ENCODE measurements around the gene KIF2A.
A peak's percentile ranks its signal among the peaks of the same experiment; 100 is the strongest.

KIF2A gene

DNA sequence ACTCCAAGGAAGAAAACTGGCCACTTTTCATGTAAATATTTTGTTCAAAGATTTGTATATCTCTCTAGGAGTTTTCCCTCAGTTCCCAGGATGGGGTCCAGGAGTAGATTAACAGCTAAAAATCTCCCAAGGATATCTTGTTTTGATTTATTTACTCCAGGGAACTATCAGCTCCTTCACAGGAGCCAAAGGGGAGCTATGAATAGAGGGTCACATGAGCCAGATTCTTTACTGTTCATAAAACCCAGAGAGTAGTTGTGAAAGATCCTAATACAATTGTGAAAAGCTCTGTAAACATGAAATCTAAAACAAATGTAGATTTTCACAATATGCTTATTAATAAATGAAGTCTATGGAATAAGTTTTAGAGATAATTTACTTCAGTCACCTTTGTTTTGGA lies 80.8 kb downstream of the KIF2A start:
- no peak for DNase-seq

GRCh38 chr5:62395210-62395950 lies 89.4 kb downstream of the KIF2A start:
- DNase-seq = no peak

DNA sequence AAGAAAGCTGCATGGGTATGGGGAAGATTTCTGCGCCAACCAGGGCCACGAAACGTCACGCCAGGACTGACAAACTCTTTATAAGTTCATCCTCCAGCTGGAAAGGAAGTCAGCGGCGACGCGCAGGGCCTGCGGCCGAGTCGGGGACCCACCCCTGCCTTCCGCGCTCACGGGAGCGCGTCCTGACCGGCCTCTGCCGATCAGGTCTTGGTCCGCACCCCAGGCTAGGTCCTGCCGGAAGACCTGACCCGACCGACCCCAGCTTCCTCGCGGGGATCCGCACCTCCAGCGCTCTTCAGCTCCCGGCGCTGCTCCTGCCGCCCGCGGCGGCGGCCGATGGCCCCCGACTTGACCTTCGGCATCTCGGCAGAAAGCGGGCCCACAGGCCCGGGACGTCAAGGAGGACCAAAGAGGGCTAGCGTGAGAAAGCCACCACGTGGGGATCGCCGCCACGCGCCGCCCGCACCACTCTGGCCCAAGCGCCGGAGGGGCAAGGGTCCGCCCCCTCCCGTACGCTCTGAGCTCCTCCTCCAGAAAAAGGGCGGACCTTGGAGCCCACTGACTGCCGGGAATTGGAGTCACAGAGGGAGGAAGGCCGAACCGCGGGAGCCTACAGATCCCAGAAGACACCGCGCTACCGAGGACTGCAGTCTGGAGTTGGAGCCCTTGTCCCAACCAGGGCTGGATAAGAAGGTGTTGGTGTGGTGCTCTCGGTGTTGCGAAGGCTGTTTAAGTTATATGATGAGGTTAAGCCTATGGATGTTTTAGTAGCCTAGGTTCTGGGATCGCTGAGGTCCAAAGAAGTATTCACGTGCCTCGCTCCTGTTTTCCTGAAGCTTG lies 97.6 kb downstream of the KIF2A start, which contains the start of gene DIMT1:
Gene DIMT1 (minus strand): TSS at position 495 of the 840 bp plus-strand sequence. CDS start 133 bp downstream, at position 362.
- DNase-seq = peak; percentile 91

DNA sequence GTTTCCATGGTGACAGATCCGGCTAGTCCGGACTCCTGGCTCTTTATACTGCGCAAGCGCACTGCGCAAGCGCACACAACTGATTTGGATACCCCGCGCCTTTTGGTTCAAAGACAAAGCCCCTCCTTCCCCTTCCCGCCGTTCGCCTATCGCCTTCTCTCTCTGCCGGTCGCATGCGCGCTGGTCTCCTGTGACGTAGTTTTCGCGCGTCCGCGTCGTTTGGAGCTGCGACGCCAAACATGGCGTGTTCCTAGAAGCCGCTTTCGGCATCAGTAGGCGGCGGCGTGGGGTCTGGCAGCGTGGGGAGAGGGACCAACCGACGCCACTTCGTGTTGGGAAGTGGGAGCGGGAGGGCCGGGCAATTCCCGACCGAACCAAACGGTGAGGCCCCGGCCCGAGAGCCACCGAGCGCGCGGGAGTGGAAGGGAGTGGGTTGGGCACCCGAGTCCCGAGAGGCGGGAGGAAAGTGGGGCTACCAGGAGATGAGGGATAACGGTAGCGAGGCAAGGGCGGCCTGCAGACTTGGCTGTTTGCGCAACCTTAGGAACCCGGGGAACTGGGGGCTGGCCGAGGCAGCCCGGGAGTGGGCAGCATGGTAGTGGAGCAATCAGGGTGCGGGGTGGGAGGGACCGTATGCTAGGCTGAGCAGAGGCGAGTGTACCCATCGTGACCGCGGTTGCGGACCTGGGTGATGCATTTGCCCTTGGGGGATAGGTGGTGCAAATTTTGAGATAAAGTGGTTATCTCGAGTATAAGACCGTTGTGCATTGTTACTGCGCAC lies 106.7 kb downstream of the KIF2A start, which contains the start of gene IPO11:
Gene IPO11 (plus strand): TSS at position 215 of the 781 bp plus-strand sequence. CDS start 24,517 bp downstream, outside the sequence.
- peak; percentile 98 for DNase-seq

- DNase-seq = no peak
These were observed 107.7 kb downstream of the KIF2A start for GRCh38 chr5:62413711-62414110.

- no peak for DNase-seq
These were observed 112.6 kb downstream of the KIF2A start for GRCh38 chr5:62418462-62419076.

DNA sequence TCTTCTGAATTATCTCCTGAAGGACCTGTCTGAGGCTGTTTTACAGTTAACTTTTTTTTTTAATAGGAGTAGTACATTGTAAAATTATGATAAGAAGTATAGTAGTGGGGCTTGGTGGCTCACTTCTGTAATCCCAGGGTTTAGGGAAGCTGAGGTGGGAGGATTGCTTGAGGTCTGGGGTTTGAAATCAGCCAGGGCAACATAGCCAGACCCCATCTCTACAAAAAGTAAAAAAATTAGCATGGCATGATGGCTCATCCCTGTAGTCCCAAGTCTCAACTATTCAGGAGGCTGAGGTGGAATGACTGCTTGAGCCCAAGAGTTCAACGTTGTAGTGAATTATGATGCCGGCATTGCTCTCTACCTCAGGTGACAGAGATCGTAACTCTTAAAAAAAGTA lies 113.6 kb downstream of the KIF2A start:
- no peak for DNase-seq

GRCh38 chr5:62421414-62421813 lies 115.4 kb downstream of the KIF2A start:
- no peak for DNase-seq

- DNase-seq = no peak
These were observed 118.8 kb downstream of the KIF2A start for GRCh38 chr5:62424763-62425162.

DNA sequence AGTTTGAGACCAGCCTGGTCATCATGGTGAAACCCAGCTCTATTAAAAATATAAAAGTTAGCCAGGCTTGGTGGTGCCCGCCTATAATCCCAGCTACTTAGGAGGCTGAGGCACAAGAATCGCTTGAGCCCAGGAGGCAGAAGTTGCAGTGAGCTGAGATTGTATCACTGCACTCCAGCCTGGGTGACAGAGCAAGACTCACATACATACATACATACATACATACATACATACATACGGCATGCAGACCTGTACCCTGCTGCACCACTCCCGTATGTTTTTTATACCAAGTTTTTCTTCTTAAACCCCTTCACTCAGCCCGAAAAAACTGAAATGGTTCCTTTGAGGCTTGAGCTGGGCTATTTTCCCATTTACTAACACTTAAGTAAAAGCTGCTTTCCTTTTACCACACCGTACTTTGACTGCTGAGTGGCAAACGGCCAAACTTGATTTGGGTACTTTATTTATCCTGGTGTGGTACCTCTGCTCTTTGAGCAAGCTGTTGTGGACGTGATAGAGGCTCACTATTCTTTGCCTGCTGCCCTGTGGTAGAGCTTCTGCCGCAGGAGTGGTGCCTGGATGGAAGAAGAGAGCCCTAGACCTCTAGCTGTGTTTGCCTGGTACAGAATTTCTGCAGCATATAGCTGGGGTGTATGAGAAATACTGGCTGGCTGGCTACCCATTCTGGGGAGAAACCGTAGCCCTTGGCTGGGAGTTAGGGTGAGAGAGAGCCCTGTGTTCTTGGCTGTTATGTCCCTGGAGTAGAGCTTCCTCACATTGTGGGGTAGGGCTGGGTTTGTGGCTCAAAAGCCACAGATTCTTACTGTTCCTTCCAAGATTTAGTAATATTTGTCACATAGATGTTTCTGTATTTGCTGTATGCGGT lies 126.0 kb downstream of the KIF2A start:
- DNase-seq = no peak

- no peak for DNase-seq
These were observed 126.6 kb downstream of the KIF2A start for GRCh38 chr5:62432621-62433064.
